GM12878 (cell line): Measurements from ENCODE around the gene FLII.

Experiments used
- EZH2 ChIP-seq: IDR thresholded peaks from 2 replicates; pipeline ENCODE4 v1.6.1; 2012; ENCODE audit warnings: low read depth, mild to moderate bottlenecking, control low read depth, inconsistent platforms, low read length, borderline replicate concordance; ENCODE audit not compliant: control insufficient read depth
- HDAC6 ChIP-seq: fragments of 200-600 bp; sonication (generic); IDR thresholded peaks from one replicate; pipeline ENCODE4 v1.8.0; 2017; ENCODE audit warnings: antibody characterized with exemption; ENCODE audit not compliant: unreplicated experiment
- MLLT1 ChIP-seq: fragments of 450-650 bp; IDR thresholded peaks from 2 replicates; pipeline ENCODE4 v1.6.1; 2016; ENCODE audit warnings: mild to moderate bottlenecking
- NFIC ChIP-seq: IDR thresholded peaks from 2 replicates; pipeline ENCODE4 v1.6.1; 2012; ENCODE audit warnings: low read depth, mild to moderate bottlenecking, inconsistent platforms, low read length, moderate library complexity
- POLR2AphosphoS5 ChIP-seq: IDR thresholded peaks from 2 replicates; pipeline ENCODE4 v1.6.1; 2011; ENCODE audit warnings: mild to moderate bottlenecking, low read length, inconsistent platforms
- SUZ12 ChIP-seq: fragments of 200-600 bp; sonication (generic); IDR thresholded peaks from one replicate; pipeline ENCODE4 v1.6.1; 2018; ENCODE audit warnings: antibody characterized with exemption, mild to moderate bottlenecking; ENCODE audit not compliant: unreplicated experiment
- TF ChIP-seq, protein P1 (sequence below): IDR thresholded peaks from 2 replicates; pipeline ENCODE4 v1.6.1; 2012; ENCODE audit warnings: low read depth, low read length, improper control_type of control experiment
- TF ChIP-seq, protein P2 (sequence below), 3 experiments: IDR thresholded peaks in 2 of 3; conservative IDR thresholded peaks in 1 of 3; 2 replicates each; pipeline ENCODE4 v1.5.1; 2011; ENCODE audit warnings: low read depth in 3 of 3, low read length in 3 of 3, mild to moderate bottlenecking in 3 of 3, control low read depth in 2 of 3, moderate library complexity in 2 of 3, inconsistent platforms in 1 of 3, mixed read lengths in 1 of 3; ENCODE audit not compliant: control insufficient read depth in 2 of 3, insufficient read depth in 1 of 3; ENCODE audit errors: extremely low read depth in 1 of 3
- TF ChIP-seq, protein P3 (sequence below): fragments of 150-350 bp; IDR thresholded peaks from 2 replicates; pipeline ENCODE4 v1.6.1; 2016; ENCODE audit warnings: low read depth, low read length
- TF ChIP-seq, protein P4 (sequence below): IDR thresholded peaks from 2 replicates; pipeline ENCODE4 v1.6.1; 2012; ENCODE audit warnings: improper control_type of control experiment, low read depth, low read length; ENCODE audit not compliant: insufficient replicate concordance

DNA sequence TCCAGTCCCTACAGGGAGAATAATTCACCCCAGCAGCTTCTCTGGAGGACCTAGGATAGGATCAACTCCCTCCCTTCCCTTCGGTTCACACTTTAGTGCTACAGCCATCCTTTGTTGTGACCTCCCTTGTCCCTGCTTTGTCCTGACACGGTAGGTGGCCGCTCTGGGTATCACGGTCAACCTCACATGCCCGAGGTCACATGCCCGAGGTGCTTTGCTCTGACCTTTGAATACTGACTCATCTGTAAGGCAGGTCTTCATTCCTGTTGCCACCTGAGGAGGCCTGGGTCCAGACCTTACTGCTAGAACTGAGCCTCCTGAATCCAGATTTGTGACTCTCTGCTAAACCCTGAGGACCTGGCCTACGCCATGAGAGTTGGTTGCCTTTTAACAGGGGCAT is 55.2 kb downstream of the FLII start:
- TF ChIP-seq EZH2, result no peak
- TF ChIP-seq, protein P1, sequence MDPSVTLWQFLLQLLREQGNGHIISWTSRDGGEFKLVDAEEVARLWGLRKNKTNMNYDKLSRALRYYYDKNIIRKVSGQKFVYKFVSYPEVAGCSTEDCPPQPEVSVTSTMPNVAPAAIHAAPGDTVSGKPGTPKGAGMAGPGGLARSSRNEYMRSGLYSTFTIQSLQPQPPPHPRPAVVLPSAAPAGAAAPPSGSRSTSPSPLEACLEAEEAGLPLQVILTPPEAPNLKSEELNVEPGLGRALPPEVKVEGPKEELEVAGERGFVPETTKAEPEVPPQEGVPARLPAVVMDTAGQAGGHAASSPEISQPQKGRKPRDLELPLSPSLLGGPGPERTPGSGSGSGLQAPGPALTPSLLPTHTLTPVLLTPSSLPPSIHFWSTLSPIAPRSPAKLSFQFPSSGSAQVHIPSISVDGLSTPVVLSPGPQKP, result no peak
- TF ChIP-seq NFIC, result no peak
- TF ChIP-seq SUZ12, result no peak
- TF ChIP-seq MLLT1, result no peak
- TF ChIP-seq POLR2AphosphoS5, result no peak
- TF ChIP-seq, protein P2, sequence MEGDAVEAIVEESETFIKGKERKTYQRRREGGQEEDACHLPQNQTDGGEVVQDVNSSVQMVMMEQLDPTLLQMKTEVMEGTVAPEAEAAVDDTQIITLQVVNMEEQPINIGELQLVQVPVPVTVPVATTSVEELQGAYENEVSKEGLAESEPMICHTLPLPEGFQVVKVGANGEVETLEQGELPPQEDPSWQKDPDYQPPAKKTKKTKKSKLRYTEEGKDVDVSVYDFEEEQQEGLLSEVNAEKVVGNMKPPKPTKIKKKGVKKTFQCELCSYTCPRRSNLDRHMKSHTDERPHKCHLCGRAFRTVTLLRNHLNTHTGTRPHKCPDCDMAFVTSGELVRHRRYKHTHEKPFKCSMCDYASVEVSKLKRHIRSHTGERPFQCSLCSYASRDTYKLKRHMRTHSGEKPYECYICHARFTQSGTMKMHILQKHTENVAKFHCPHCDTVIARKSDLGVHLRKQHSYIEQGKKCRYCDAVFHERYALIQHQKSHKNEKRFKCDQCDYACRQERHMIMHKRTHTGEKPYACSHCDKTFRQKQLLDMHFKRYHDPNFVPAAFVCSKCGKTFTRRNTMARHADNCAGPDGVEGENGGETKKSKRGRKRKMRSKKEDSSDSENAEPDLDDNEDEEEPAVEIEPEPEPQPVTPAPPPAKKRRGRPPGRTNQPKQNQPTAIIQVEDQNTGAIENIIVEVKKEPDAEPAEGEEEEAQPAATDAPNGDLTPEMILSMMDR (IDR thresholded peaks at IDR 0.05 in 2 of 3, conservative IDR thresholded peaks at IDR 0.05 in 1 of 3; ENCODE audit: control insufficient read depth in 2 of 3, extremely low read depth in 1 of 3, insufficient read depth in 1 of 3, low read depth in 3 of 3, low read length in 3 of 3), result no peak
- TF ChIP-seq, protein P3, sequence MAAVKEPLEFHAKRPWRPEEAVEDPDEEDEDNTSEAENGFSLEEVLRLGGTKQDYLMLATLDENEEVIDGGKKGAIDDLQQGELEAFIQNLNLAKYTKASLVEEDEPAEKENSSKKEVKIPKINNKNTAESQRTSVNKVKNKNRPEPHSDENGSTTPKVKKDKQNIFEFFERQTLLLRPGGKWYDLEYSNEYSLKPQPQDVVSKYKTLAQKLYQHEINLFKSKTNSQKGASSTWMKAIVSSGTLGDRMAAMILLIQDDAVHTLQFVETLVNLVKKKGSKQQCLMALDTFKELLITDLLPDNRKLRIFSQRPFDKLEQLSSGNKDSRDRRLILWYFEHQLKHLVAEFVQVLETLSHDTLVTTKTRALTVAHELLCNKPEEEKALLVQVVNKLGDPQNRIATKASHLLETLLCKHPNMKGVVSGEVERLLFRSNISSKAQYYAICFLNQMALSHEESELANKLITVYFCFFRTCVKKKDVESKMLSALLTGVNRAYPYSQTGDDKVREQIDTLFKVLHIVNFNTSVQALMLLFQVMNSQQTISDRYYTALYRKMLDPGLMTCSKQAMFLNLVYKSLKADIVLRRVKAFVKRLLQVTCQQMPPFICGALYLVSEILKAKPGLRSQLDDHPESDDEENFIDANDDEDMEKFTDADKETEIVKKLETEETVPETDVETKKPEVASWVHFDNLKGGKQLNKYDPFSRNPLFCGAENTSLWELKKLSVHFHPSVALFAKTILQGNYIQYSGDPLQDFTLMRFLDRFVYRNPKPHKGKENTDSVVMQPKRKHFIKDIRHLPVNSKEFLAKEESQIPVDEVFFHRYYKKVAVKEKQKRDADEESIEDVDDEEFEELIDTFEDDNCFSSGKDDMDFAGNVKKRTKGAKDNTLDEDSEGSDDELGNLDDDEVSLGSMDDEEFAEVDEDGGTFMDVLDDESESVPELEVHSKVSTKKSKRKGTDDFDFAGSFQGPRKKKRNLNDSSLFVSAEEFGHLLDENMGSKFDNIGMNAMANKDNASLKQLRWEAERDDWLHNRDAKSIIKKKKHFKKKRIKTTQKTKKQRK, result no peak
- TF ChIP-seq, protein P4, sequence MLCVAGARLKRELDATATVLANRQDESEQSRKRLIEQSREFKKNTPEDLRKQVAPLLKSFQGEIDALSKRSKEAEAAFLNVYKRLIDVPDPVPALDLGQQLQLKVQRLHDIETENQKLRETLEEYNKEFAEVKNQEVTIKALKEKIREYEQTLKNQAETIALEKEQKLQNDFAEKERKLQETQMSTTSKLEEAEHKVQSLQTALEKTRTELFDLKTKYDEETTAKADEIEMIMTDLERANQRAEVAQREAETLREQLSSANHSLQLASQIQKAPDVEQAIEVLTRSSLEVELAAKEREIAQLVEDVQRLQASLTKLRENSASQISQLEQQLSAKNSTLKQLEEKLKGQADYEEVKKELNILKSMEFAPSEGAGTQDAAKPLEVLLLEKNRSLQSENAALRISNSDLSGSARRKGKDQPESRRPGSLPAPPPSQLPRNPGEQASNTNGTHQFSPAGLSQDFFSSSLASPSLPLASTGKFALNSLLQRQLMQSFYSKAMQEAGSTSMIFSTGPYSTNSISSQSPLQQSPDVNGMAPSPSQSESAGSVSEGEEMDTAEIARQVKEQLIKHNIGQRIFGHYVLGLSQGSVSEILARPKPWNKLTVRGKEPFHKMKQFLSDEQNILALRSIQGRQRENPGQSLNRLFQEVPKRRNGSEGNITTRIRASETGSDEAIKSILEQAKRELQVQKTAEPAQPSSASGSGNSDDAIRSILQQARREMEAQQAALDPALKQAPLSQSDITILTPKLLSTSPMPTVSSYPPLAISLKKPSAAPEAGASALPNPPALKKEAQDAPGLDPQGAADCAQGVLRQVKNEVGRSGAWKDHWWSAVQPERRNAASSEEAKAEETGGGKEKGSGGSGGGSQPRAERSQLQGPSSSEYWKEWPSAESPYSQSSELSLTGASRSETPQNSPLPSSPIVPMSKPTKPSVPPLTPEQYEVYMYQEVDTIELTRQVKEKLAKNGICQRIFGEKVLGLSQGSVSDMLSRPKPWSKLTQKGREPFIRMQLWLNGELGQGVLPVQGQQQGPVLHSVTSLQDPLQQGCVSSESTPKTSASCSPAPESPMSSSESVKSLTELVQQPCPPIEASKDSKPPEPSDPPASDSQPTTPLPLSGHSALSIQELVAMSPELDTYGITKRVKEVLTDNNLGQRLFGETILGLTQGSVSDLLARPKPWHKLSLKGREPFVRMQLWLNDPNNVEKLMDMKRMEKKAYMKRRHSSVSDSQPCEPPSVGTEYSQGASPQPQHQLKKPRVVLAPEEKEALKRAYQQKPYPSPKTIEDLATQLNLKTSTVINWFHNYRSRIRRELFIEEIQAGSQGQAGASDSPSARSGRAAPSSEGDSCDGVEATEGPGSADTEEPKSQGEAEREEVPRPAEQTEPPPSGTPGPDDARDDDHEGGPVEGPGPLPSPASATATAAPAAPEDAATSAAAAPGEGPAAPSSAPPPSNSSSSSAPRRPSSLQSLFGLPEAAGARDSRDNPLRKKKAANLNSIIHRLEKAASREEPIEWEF, result no peak
- TF ChIP-seq HDAC6, result no peak
